Fibroblast of lung (primary cell): ENCODE data around the gene UBA3. TPM values are rescaled to one million over a fixed set of nuclear protein-coding genes. Genes with fewer than 3 reads are reported as not detected.

Source experiments
- DNase-seq, 2 donors: peaks; one replicate each; pipeline versions ENCODE4 v3.0.0 to v3.0.0-alpha.2; 2010; ENCODE audit warnings: low read depth in 2 of 2
- H2AFZ ChIP-seq: 2 replicates; pipeline ENCODE4 v1.5.1; 2012; ENCODE audit warnings: low read length, control low read depth, inconsistent platforms
- H3K27ac ChIP-seq: 2 replicates; pipeline ENCODE4 v1.5.1; 2011; ENCODE audit warnings: low read length, control low read depth; ENCODE audit not compliant: insufficient read depth
- H3K27me3 ChIP-seq: 2 replicates; pipeline ENCODE4 v1.5.1; 2011; ENCODE audit warnings: mild to moderate bottlenecking, low read length; ENCODE audit not compliant: control insufficient read depth, insufficient read depth
- H3K36me3 ChIP-seq: 2 replicates; pipeline ENCODE4 v1.5.1; 2011; ENCODE audit warnings: low read length; ENCODE audit not compliant: control insufficient read depth, insufficient read depth
- H3K4me1 ChIP-seq: 2 replicates; pipeline ENCODE4 v1.5.1; 2011; ENCODE audit warnings: low read length; ENCODE audit not compliant: control insufficient read depth, insufficient read depth; ENCODE audit errors: extremely low read depth
- H3K4me2 ChIP-seq: 2 replicates; pipeline ENCODE4 v1.5.1; 2011; ENCODE audit warnings: low read length, control low read depth; ENCODE audit not compliant: insufficient read depth; ENCODE audit errors: extremely low read depth
- H3K4me3 ChIP-seq, 4 experiments: fragments of 200-600 bp in 1 of 4; sonication (generic) in 1 of 4; replicated peaks in 1 of 4; 2 replicates each; pipeline ENCODE4 v1.5.1; 2011 to 2016; ENCODE audit warnings: low read length in 4 of 4, low read depth in 3 of 4, mild to moderate bottlenecking in 3 of 4, control low read depth in 2 of 4, inconsistent platforms in 1 of 4, mixed read lengths in 1 of 4; ENCODE audit not compliant: insufficient read depth in 1 of 4; ENCODE audit errors: control extremely low read depth in 1 of 4
- H3K79me2 ChIP-seq: 2 replicates; pipeline ENCODE4 v1.5.1; 2012; ENCODE audit warnings: mild to moderate bottlenecking, low read length, inconsistent platforms; ENCODE audit not compliant: control insufficient read depth, insufficient read depth
- H3K9ac ChIP-seq: 2 replicates; pipeline ENCODE4 v1.5.1; 2011; ENCODE audit warnings: mild to moderate bottlenecking, low read length, control low read depth; ENCODE audit not compliant: insufficient read depth
- H3K9me3 ChIP-seq: 2 replicates; pipeline ENCODE4 v1.5.1; 2012; ENCODE audit warnings: low read depth, low read length; ENCODE audit not compliant: control insufficient read depth, insufficient read depth
- H4K20me1 ChIP-seq: 2 replicates; pipeline ENCODE4 v1.5.1; 2011; ENCODE audit warnings: low read length; ENCODE audit not compliant: control insufficient read depth, insufficient read depth; ENCODE audit errors: extremely low read depth
- EZH2 ChIP-seq: IDR thresholded peaks from 2 replicates; pipeline ENCODE4 v1.5.1; 2012; ENCODE audit warnings: low read length, control low read depth, mild to moderate bottlenecking; ENCODE audit errors: missing control alignments
- polyA plus RNA-seq, 2 donors: library from polyadenylated mRNA; depleted of rRNA in 1 of 2; stranded (reverse) in 1 of 2; unstranded in 1 of 2; fragments of >200 nt; gene quantifications; 2 replicates each; pipeline ENCODE4 v1.2.1, GENCODE V29; 2011 to 2012; ENCODE audit warnings: missing spikeins in 1 of 2
- total RNA-seq: library from RNA; depleted of rRNA; stranded (reverse); fragments of >200 nt; gene quantifications from 2 replicates; pipeline ENCODE4 v1.2.1, GENCODE V29; 2014
- TF ChIP-seq, protein P1 (sequence below), 2 donors: IDR thresholded peaks in 1 of 2; conservative IDR thresholded peaks in 1 of 2; 1 replicate in 1 of 2; 2 replicates in 1 of 2; pipeline ENCODE4 v1.5.1; 2011 to 2012; ENCODE audit warnings: low read length in 2 of 2, control low read depth in 1 of 2, inconsistent platforms in 1 of 2, low read depth in 1 of 2, mild to moderate bottlenecking in 1 of 2

The UBA3 gene
- total and polyA plus RNA-seq, 2 donors (not counting 1 experiment from before 2014, with no cell fraction given) = 93.3 to 95.4 TPM

DNA sequence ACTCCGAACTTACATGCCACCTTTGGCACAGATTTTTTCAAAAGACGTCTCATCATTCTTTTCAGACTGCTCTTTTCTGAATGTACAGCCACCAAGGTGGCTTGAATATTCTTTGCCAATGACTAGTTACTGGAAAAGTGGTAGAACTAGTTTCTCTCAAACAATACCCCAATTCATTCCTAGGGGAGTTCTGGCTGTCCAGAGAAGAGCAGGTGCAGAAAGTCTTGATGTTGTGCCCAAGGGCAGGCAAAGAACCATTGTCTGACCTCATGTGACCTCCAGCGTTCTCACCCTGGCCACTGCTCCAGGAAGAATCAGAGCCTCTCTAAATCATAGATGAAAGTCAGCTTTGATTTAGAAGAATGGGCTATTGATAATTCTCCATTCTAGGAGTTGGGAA lies 36.7 kb upstream of the UBA3 start:
- no peak overlapping the region for H3K4me3 ChIP-seq
- no peak for DNase-seq
- H2AFZ ChIP-seq = no peak overlapping the region
- H3K4me2 ChIP-seq = no peak overlapping the region
- TF ChIP-seq EZH2 = no peak
- TF ChIP-seq, protein P1, sequence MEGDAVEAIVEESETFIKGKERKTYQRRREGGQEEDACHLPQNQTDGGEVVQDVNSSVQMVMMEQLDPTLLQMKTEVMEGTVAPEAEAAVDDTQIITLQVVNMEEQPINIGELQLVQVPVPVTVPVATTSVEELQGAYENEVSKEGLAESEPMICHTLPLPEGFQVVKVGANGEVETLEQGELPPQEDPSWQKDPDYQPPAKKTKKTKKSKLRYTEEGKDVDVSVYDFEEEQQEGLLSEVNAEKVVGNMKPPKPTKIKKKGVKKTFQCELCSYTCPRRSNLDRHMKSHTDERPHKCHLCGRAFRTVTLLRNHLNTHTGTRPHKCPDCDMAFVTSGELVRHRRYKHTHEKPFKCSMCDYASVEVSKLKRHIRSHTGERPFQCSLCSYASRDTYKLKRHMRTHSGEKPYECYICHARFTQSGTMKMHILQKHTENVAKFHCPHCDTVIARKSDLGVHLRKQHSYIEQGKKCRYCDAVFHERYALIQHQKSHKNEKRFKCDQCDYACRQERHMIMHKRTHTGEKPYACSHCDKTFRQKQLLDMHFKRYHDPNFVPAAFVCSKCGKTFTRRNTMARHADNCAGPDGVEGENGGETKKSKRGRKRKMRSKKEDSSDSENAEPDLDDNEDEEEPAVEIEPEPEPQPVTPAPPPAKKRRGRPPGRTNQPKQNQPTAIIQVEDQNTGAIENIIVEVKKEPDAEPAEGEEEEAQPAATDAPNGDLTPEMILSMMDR (conservative IDR thresholded peaks at IDR 0.05 in 1 of 2, IDR thresholded peaks at IDR 0.05 in 1 of 2; ENCODE audit: low read depth in 1 of 2, low read length in 2 of 2) = no peak
- H3K27ac ChIP-seq = no peak overlapping the region
- no peaks in the 10 kb centered on the region for H3K9me3 ChIP-seq
- H3K27me3 ChIP-seq = no peaks in the 10 kb centered on the region
- no peaks in the 10 kb centered on the region for H3K36me3 ChIP-seq
- peaks cover 6% of the 10 kb centered on the region for H3K4me1 ChIP-seq
- no peak overlapping the region for H3K9ac ChIP-seq
- no peaks in the 10 kb centered on the region for H4K20me1 ChIP-seq
- no peaks in the 10 kb centered on the region for H3K79me2 ChIP-seq

DNA sequence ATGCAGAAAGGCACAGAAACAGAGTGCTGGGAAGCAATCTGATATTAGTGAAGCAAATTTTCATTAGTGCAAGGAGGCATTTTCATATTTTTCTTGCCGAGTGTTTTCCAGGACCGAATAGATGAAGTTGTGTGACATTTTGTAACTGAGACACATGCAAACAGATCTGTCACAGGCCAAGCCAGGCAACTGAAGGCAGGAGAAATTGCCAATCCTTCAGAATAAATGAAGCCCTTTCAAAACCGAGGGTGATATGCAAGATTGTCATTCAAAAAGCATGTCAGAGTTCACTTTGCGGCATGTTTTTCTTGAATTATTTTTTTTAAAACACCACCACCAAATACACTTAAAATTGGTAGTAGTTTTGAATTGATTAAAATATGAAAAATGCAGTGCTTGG lies 36.0 kb upstream of the UBA3 start:
- TF ChIP-seq, protein P1 (conservative IDR thresholded peaks at IDR 0.05 in 1 of 2, IDR thresholded peaks at IDR 0.05 in 1 of 2; ENCODE audit: low read depth in 1 of 2, low read length in 2 of 2) = no peak
- no peak for TF ChIP-seq EZH2
- Histone ChIP-seq H3K36me3 (no peaks in the 10 kb centered on the region), H3K79me2 (no peaks in the 10 kb centered on the region), H3K27me3 (no peaks in the 10 kb centered on the region), H3K9me3 (no peaks in the 10 kb centered on the region), H3K4me2 (peak overlapping the region; percentile 60), H3K9ac (no peak overlapping the region), H4K20me1 (no peaks in the 10 kb centered on the region), H3K27ac (no peak overlapping the region), H3K4me1 (peaks cover 6% of the 10 kb centered on the region), H3K4me3 (no peak overlapping the region), H2AFZ (no peak overlapping the region)
- DNase-seq = no peak

DNA sequence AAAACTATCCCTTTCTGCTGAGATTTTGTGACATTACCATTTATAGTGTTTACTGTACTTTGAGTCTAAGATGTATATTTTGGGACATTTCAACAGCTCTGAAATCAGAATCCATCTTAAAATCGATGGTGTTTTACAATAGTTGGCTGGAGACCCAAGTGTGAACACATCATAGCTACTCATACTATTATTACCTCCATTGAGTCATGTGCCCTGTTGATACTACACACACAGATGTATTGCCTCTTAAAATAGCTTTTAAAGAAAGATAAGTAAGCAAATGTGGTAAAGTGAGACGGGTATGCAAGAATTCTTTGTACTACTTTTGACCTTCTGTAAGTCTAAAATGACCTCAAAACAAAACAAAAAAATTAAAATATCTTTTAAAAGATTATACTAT lies 35.6 kb upstream of the UBA3 start:
- H3K9me3 ChIP-seq = no peaks in the 10 kb centered on the region
- H3K27me3 ChIP-seq = no peaks in the 10 kb centered on the region
- H3K4me2 ChIP-seq = peak overlapping the region; percentile 60
- no peak overlapping the region for H3K4me3 ChIP-seq
- TF ChIP-seq, protein P1 (conservative IDR thresholded peaks at IDR 0.05 in 1 of 2, IDR thresholded peaks at IDR 0.05 in 1 of 2; ENCODE audit: low read depth in 1 of 2, low read length in 2 of 2) = no peak
- TF ChIP-seq EZH2 = no peak
- H3K79me2 ChIP-seq = no peaks in the 10 kb centered on the region
- H3K4me1 ChIP-seq = peaks cover 4% of the 10 kb centered on the region
- H3K27ac ChIP-seq = no peak overlapping the region
- no peak overlapping the region for H3K9ac ChIP-seq
- no peaks in the 10 kb centered on the region for H4K20me1 ChIP-seq
- no peaks in the 10 kb centered on the region for H3K36me3 ChIP-seq
- no peak overlapping the region for H2AFZ ChIP-seq
- DNase-seq = peak; percentile 51 to 84
